Epidermal melanocyte (primary cell): ENCODE measurements around the gene FAM221A.
"Not testable (repeated sequence)": the region's sequence is repeated elsewhere in the genome, so short reads cannot be mapped to it uniquely, and the experiment has no call there.

ENCODE experiments used
- DNase-seq: peaks from one replicate; pipeline ENCODE4 v3.0.0; 2011; ENCODE audit warnings: low spot score; ENCODE audit not compliant: insufficient read length

The FAM221A gene, protein sequence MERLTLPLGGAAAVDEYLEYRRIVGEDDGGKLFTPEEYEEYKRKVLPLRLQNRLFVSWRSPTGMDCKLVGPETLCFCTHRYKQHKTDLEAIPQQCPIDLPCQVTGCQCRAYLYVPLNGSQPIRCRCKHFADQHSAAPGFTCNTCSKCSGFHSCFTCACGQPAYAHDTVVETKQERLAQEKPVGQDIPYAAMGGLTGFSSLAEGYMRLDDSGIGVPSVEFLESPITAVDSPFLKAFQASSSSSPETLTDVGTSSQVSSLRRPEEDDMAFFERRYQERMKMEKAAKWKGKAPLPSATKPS

DNA sequence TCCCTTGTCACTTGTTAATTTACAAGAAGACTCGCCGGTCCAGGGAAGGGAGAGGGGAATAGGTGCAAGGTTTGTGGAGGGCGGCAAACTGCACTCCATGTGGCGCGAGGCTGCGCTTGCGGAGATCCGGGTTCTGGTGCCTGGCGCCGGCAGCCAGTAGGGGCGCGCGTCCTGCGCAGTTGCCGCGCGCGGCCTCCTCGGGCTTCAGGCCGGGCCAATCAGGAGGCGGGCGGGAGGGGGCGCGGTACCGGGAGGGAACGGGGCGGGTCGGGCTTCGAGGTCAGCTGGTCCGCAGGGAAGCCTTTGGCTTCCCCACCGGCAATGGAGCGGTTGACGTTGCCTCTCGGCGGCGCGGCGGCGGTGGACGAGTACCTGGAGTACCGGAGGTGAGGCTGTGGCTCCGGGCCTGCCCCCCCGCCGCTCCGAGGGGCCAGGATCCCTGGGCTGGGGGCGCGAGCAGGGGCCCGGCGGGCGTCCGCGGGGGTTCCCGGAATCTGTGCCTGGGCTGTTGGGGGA, at the start of gene FAM221A:
FAM221A (plus strand) TSS at position 302 of the 516 bp plus-strand sequence; CDS start at position 322, 20 bp downstream.
- peak; percentile 26 for DNase-seq

DNA sequence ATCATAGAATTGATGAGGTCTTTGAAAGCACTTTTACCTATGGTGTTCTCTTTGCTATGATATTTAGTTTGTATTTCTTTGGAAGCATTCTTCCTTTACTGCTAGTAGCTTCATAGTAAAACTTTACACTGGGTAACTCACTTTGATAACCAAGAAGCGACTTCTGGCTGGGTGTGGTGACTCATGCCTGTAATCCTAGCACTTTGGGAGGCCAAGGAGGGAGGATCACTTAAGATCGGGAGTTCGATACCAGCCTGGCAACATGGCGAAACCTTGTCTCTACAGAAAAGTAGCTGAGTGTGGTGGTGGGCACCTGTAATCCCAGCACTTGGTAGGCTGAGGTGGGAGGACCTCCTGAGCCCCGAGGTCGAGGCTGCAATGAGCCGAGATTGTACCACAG, 46.6 kb upstream of the FAM221A start:
- DNase-seq = no peak

DNA sequence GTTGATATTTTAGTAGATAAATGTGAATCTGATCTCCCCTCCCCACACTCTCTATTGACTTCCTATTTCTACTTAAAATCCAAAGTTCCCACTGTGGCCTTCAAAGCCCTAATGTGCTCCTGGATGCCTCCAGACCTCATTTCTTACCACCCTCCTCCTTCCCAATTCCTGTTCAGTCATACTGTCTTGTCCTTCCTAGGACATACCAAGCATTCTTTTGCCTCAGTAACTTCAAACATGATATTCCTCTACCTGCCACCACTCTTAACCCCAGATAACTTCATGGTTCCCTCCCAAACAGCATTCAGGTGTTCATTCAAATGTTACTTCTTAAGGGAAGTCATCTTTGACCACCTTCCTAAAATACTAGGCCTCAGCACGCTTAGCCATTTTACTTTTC, 34.2 kb upstream of the FAM221A start:
- DNase-seq = no peak

DNA sequence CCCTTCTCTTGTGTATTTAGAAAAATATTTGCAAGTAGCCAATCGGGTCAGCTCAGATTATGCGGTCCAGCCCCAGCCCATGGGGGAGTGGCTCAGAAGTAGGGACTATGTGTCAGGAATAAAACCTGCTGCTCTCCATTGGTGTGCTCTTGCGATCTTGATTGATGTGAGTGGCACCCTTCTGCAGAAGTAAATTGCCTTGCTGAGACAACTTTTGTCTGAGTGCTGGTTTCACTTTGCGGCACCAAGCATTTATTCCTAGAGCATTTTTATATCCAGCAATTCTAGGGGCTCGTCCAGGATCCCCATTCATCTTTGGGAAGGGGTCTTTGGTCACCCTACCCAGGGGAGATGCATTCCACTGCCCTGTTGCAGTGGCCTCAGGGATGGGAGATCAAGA, 26.1 kb upstream of the FAM221A start:
- DNase-seq = no peak

DNA sequence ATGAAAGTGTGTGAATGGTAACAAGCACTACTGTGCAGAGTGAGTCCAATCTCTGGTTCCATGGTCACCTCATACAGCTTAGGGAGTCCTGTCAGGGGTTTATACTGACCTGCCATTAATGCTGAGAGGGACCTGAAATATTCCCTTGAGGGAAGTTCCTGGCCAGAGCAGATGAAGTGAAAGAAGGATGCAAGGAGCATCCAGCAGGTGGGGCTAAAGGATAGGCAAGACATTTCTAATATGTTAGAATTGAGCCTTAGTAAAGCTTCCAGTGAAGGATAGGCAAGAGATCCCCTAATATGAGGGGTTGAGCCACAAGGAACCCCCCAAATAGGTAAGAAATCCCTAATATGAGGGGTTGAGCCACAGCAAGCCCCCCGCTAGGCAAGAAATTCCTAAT, 25.5 kb upstream of the FAM221A start:
- no peak for DNase-seq

DNA sequence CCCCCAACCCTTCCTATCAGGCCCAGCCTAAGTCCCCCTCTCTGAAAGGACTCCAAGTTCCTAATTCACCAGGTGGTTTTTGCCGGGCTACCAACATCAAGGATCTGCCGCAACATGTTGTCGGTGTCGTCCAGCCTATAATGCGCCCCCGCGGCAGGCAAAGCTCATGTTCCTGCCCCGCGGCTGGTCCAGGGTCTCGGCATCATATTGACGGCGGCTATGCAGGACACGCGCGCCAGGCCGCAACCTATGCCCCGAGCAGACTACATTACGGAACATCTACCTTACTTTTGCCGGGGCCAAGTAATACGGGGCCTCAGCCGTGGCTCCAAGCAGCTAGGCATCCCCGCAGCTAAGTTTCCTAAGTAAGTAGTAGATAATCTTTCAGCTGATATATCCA, 24.6 kb upstream of the FAM221A start:
- DNase-seq = no peak

DNA sequence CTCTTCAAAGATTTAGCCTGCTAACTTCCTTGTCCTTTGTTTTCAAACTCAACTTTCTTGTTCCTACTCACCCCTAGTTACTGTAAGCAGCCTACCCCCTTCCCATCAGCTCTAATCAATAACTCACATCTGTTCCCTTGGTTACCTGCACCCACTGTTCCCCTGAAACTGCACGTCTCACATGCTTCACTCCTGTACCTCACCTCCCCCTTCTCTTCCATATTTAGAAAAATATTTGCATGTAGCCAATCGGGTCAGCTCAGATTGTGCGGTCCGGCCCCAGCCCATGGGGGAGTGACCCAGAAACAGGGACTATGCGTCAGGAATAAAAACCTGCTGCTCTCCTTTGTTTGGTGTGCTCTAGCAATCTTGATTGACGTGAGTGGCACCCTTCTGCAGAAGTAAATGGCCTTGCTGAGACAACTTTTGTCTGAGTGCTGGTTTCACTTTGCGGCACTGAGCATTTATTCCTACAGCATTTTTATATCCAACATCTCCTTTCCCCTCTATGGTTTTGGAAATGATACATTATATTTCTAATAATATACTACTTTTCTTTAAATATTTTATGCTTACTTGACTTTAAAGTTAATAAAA, 21.1 kb upstream of the FAM221A start:
- DNase-seq = no peak

DNA sequence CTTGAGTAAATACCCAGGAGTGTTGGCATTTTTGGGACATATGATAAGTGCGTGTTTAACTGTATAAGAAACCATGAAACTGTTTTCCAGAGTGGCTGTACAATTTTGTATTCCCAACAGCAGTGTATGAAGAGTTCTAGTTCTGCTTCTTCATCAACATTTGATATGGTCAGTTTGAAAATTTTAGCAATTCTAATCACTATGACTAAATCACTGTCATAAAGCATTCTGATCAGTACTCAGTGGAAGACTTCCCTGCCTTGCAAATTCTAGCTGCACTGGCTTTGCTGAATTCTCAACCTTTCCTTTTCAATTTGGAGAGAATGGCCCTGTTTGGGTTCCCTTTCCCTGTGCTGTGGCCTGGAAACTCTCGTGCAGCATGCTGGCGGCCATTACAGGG, 18.6 kb upstream of the FAM221A start:
- no peak for DNase-seq

DNA sequence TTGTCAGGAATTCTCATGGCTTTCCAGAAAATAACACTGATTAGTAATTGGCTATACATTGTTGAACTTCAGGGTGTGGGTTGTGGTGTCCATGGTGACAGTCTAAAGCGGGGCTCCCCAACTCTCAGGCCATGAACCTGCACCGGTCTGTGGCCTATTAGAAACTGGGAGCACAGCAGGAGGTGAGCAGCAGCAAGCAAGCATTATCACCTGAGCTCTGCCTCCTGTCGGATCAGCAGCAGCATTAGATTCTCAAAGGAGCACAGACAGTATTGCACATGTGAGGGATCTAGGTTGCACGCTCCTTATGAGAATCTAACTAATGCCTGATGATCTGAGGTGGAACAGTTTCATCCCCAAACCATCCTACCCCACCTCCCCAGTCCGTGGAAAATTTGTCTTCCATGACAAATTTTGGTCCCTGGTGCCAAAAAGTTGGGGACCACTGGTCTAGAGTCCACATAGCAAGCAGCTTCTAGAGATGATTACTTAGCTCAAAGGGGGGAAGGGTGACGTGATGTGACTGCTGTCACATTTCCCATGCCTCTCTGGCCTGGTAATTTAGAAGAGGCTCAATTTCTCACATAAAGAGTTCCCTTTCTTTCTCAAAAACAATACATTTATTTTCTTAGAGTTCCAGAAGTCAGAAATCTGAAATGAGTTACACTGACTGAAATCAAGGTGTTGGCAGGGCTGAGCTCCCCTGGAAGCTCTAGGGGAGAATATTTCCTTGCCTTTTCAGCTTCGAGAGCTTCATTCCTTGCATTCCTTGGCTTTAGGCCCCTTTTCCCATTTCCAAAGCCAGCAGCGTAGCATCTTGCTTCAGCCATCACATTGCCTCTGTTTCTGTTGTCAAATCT, 17.6 kb upstream of the FAM221A start:
- no peak for DNase-seq

DNA sequence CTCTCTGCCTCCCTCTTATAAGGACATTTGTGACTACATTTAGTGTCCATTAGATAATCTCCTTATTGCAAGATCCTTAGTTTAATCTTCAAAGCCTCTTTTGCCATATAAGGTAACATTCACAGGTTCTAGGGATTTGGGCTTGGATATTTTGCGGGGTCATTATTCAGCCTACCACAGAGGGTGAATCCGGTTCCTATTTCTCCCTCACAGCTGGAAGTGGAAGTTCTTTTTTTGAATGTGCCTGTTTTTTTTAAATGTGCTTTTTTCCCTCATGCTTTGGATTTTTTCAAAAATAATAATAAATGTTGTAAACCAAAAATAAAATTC, 17.1 kb upstream of the FAM221A start:
- DNase-seq = no peak

DNA sequence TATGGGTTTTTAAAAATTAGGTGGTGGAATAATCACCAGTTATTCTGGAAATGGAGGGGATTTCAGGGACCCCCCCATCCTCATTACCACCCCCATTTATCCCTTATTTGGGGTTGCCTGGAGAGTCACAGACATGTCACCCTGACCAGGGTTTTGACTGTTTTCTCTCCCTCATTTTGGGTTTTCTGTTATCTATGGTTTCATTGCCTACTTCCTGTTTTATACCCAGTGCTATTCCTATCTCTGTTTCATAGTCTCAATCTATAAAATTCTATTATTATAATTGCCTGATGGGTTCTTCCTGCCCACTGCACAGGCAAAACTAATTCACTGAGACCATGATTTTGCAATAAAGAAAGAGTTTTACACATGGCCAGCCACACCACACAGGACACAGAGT, 15.9 kb upstream of the FAM221A start:
- no peak for DNase-seq

DNA sequence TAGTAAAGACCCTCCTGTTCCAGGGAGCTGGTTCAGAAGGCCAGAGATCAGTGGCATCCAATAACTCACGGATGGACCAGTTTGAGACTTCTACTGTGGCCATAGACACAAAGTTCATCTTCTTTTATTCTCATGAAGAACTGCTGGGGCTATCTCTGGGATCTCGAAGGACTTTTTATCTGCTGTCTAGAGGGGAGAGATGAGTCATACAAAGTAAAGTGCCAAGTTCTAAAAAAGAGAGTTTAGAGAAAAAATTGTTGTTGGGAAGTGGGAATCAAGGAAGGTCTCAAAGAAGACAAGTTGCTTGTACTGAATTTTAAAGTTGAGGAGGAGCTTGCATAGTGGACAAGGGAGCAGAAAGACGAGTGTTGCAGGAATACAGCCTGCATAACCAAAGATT, 8.0 kb upstream of the FAM221A start:
- DNase-seq = no peak

DNA sequence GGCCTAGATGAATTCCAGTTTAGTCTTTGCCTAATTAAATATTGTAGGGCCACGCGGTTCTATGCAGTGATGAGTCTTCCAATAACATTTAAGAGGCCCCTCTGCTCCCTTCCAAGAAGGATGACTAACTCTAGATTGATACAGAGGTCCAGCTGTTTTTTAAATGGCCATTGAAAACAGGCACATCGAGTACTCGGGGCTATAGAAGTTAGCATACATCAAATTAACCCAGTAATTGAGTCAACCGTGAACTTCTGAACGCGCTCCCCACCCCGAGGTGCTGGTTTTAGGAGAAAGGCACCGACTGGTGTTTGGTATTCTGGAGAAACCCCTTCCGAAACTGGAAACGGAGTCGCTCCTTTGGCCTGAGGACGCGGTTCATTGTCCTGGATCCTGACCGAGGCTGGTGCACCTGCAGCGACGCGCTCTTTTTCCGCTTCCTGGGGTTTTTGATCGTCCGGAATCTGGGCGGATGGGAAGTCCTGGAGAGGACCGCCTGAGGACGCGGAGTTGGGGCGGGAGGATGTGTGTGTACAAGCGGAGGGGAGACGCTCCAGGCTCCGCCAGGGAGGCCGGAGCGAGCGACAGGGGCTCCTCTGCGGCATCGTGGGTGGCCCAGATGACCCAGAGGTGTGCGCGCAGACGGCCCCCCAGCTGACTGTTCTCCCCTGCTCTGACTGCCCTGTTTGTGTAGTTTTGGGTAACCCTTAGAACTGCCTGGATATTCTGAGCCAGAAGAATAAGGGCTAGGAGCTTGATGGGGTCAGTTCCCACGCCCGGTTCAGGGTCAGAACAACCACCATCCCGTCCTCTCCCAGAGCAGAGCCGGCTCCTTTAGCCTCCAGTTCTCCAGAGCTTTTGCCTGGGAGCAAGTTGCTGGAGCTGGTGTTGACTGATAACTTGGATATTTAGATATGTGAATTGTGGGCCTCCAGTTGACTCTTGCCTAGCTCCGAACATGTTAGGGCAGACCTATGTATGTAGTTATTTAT, 711 bp downstream of the FAM221A start:
- DNase-seq = no peak

DNA sequence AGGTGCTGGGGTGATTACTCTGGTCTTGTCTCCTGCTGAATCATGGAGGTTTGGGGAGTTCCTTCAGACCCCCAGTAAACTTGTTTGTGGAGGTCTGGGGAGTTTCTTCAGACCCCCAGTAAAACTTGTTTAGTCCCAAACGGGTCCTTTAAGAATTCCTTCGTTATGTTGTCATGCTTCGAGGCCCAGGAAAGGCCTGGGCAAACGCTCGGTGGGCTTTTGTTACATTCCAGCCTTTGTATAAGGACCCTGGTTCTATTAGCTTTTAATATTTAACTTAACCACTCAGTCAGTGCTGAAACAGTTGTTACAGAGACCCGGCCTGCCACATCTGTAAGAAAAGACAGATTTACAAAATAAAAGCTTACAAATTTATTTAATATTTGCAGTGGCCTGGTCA, 4.0 kb downstream of the FAM221A start:
- not testable (repeated sequence) for DNase-seq

DNA sequence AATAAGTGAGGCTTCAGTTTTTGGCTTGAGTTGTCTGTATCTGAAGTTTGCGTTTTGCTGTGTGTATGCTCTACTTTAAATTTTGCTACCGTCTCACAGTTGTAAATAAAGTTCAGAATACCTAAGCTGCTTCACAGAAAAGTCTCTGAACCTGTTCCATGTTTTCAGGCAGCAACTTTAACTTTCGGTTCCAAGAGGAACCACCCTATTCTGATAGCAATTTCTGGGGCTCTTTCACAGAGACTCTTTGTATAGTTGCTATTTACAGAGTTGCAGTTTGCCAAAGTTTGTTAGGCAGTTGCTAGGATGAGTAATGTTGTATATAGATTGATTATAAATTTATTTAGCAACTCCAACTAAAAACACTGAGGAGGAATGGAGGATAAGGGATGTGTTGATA, 5.7 kb downstream of the FAM221A start:
- DNase-seq = no peak

DNA sequence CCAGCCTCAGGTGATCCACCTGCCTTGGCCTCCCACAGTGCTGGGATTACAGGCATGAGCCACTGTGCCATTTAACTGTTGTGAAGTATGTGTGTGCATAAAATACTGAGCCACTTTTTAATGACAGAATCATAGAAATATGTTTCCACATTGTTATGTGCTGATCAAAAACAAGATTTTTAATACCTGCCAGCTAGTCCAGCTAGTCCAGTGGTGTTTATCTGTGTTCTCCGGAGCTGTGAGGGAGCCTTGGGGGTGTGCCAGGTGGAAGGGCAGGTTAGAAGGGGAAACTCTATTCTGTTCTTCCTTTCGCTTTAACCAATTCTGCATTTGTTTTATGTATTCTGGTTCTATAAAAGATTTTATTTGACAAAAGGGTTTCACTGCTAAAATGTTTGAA, 7.0 kb downstream of the FAM221A start:
- no peak for DNase-seq

DNA sequence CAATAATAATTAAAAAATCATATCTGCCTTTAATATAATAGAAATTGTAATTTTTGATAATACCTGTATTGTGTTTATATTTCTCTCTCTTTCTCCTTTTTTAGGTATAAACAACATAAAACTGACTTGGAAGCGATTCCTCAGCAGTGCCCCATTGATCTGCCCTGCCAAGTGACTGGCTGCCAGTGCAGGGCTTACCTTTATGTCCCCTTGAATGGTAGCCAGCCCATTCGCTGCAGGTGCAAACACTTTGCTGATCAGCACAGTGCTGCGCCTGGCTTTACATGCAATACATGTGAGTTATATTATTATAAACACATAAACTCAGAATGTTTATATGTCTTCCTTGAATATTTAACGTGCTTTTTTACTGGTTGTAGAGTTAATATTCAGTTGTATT, 9.2 kb downstream of the FAM221A start:
- no peak for DNase-seq

DNA sequence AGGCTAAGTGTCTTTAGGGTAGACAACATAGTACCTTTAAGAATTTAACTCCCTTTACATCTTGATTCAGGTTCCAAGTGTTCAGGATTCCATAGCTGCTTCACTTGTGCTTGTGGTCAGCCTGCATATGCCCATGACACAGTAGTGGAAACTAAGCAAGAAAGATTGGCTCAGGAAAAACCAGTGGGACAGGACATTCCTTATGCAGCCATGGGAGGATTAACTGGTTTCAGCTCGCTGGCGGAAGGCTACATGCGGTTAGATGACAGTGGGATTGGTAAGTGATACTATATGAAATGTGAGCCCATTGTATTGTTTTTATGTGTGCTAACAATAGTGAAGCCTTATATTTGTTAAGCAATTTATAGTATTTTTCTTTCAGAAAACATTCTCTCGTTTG, 11.3 kb downstream of the FAM221A start:
- no peak for DNase-seq

DNA sequence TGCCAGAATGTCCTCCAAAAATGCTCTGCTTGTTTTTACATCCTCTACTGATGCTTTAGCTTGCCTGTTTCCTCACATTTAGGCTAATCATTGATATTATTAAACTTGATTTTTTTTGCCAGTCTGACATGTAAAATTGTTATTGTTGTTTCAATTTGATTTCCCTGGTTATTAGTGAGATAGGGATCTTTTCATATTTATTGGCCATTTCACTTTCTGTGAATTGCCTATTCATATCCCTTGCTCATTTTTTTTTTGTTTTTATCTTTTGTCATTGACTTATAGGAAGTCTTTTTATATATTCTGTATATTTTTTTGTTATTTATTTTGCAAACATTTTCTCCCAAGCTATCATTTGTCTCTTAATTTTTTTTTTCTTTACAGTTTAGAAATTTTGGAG, 13.2 kb downstream of the FAM221A start:
- no peak for DNase-seq

DNA sequence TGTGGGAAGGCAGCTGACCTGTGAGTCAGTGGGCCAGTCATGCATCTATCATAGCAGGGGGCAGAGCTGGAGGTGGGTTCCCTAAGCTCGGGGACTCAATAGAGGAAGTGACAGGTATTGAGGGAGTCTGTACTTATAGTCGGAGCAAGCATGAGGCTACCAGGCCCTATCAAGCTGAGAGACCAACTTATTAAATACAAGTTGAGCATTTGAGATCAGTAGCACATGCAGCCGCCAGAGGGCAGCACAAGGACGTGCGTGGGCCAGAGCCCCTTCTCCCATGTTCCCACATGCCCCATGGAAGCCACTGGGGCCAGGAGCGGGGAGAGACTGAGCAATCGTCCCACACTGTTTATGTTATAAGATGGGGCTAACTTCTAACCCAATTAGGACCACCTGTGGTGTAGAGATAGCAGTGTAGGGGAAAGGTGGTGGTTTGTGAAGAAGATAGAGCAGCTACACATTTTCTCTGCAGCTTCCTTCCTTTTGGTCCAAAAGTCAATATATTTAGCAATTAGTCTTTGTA, 17.0 kb downstream of the FAM221A start:
- no peak for DNase-seq

DNA sequence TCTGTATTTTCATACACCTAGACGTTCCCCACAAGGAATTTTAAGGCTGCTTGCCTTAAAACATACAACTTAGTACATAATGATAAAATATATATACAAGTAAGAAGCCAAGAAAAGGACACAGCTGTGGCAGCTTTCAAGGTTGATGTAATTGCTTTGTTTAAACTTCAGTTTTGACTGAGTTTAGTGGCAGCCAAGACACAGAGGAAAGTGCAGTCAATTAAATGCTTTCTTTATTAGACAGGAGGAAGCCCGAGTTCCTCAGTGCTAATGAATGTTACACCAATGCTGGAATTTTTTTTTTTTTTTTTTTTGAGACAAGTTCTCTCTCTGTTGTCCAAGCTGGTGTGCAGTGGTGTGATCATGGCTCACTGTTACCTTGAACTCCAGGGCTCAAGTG, 18.8 kb downstream of the FAM221A start:
- DNase-seq = no peak
